ENCODE measurements around the gene BCL11A. TPM values are rescaled to one million over a fixed set of nuclear protein-coding genes. Genes with fewer than 3 reads are reported as not detected.

BCL11A gene
- total RNA-seq, 4 donors from 2014 or later = 0.28 to 5.0 (median 1.1) TPM

DNA sequence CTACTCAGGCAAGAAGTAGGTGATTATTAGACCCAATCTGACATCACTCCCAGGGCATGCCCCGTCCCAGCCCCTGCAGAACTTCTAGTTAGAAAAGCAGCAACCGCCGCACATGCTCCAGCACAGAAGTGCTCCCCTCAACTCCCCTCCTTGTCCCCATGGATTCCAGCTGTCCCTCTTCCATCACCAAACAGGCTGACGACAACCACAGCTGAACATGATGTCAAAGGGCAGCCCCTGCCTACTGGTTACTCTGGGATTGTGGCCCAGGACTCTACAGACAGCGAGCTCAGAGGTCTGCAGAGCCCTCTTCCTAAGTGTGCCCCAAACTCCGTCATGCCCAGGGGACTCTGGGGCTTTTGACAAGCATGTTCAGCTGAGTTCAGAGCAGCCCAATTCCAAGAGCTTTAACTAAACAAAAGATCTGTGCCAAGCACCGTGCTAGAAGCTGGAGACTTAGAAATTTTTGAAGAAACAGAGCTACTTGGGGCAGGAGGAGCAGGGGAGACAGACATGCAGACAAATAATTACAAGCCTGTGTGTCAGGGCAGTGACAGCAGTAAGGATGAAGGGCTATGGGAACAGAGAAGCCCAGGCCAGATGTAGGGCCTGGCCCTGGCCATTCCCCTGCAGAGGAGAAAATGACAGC, 148.1 kb downstream of the BCL11A start:
- TF ChIP-seq, protein P1, sequence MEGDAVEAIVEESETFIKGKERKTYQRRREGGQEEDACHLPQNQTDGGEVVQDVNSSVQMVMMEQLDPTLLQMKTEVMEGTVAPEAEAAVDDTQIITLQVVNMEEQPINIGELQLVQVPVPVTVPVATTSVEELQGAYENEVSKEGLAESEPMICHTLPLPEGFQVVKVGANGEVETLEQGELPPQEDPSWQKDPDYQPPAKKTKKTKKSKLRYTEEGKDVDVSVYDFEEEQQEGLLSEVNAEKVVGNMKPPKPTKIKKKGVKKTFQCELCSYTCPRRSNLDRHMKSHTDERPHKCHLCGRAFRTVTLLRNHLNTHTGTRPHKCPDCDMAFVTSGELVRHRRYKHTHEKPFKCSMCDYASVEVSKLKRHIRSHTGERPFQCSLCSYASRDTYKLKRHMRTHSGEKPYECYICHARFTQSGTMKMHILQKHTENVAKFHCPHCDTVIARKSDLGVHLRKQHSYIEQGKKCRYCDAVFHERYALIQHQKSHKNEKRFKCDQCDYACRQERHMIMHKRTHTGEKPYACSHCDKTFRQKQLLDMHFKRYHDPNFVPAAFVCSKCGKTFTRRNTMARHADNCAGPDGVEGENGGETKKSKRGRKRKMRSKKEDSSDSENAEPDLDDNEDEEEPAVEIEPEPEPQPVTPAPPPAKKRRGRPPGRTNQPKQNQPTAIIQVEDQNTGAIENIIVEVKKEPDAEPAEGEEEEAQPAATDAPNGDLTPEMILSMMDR (IDR thresholded peaks at IDR 0.05) = no peak
- DNase-seq (ENCODE audit: low spot score) (no peak), ATAC-seq (ENCODE audit: low FRiP score) (no peak)

Other genes starting within 250 kb of the BCL11A start
- 10 to 100 TPM; 12.3 to 19.2 (median 14.9) TPM for gene PAPOLG, start 202.6 kb upstream of the BCL11A start, total RNA-seq